Aorta (tissue), 4 donors: ENCODE data around the gene INTS12. TPM values are rescaled to one million over a fixed set of nuclear protein-coding genes. Genes with fewer than 3 reads are reported as not detected.

ENCODE experiments used
- polyA plus RNA-seq, 2 donors: library from polyadenylated mRNA; stranded (reverse); fragments of 200-250 nt; gene quantifications; one replicate each; pipeline ENCODE4 v1.2.3, GENCODE V29; 2013
- total RNA-seq, 2 donors: library from RNA; stranded (reverse); fragmentation: NEBNext Ultra II Directional; extraction: Animal tissue kit (Norgen Biotek cat#: 25700); gene quantifications; one replicate each; pipeline ENCODE4 v1.2.1, GENCODE V29; 2021
- donor health status: healthy with polysubstance abuse.
- donor health status: Bipolar disorder and iron deficiency.
- donor health status: DM: no; HTN: no; CAD: no.
- donor health status: DM: yes; HTN: yes; CAD: no.

INTS12 gene
- total and polyA plus RNA-seq, 4 donors: 12.4 to 21.4 (median 20.1) TPM

Other genes with a start within 250 kb of the INTS12 start
- 10 to 100 TPM; 62.5 to 65.2 TPM for gene PPA2, start 234.6 kb downstream of the INTS12 start, total RNA-seq
- gene PPA2, start 234.6 kb downstream of the INTS12 start, polyA plus RNA-seq: 10 to 100 TPM; 52.3 to 68.9 TPM
- gene ARHGEF38, start 156.1 kb downstream of the INTS12 start, total RNA-seq: not detected
- under 1 TPM in 1 of 2 donors, not detected in 1; 0.75 TPM for gene ARHGEF38, start 156.1 kb downstream of the INTS12 start, polyA plus RNA-seq
- 1 to 10 TPM; 8.2 to 8.4 TPM for gene GSTCD, start 95 bp upstream of the INTS12 start, total RNA-seq
- 1 to 10 TPM; 1.8 to 4.2 TPM for gene GSTCD, start 95 bp upstream of the INTS12 start, polyA plus RNA-seq
- 100 to 1,000 TPM; 145 to 354 TPM for gene NPNT, start 186.8 kb upstream of the INTS12 start, total RNA-seq
- 10 to 100 TPM; 47.1 to 76.1 TPM for gene NPNT, start 186.8 kb upstream of the INTS12 start, polyA plus RNA-seq